Hindlimb muscle (tissue), 1 donor: ENCODE results near the gene TCF4. TPM values are rescaled to one million over a fixed set of nuclear protein-coding genes. Genes with fewer than 3 reads are reported as not detected.

Source experiments
- DNase-seq: peaks from one replicate; pipeline ENCODE4 v3.0.0-alpha.2; 2013
- polyA plus RNA-seq: library from polyadenylated mRNA; unstranded; fragments of 120-200 nt; gene quantifications from one replicate; pipeline ENCODE4 v1.2.1, GENCODE V29; 2013; ENCODE audit not compliant: insufficient read length

The TCF4 gene
- polyA plus RNA-seq, 1 donor: 105 TPM

- DNase-seq: no peak
These were observed 366.4 kb downstream of the TCF4 start for GRCh38 chr18:55221622-55222021.

GRCh38 chr18:55220523-55220922, 367.5 kb downstream of the TCF4 start:
- no peak for DNase-seq

- no peak for DNase-seq
These were observed 368.2 kb downstream of the TCF4 start for GRCh38 chr18:55219823-55220222.

GRCh38 chr18:55219059-55219458, 368.9 kb downstream of the TCF4 start:
- DNase-seq: no peak

- DNase-seq: no peak
These were observed 373.0 kb downstream of the TCF4 start for GRCh38 chr18:55214969-55215368.

GRCh38 chr18:55214534-55214933, 373.5 kb downstream of the TCF4 start:
- DNase-seq: no peak

- no peak for DNase-seq
These were observed 374.4 kb downstream of the TCF4 start for GRCh38 chr18:55213586-55213985.

- no peak for DNase-seq
These were observed 381.1 kb downstream of the TCF4 start for GRCh38 chr18:55206927-55207326.

- DNase-seq: no peak
These were observed 385.6 kb downstream of the TCF4 start for GRCh38 chr18:55202232-55202917.

- no peak for DNase-seq
These were observed 388.6 kb downstream of the TCF4 start for GRCh38 chr18:55199291-55199963.

- DNase-seq: no peak
These were observed 392.1 kb downstream of the TCF4 start for GRCh38 chr18:55195863-55196262.

GRCh38 chr18:55189972-55190371, 398.0 kb downstream of the TCF4 start:
- no peak for DNase-seq

- no peak for DNase-seq
These were observed 401.4 kb downstream of the TCF4 start for GRCh38 chr18:55186588-55186987.

GRCh38 chr18:55185391-55185790, 402.6 kb downstream of the TCF4 start:
- DNase-seq: no peak

GRCh38 chr18:55179835-55180234, 408.2 kb downstream of the TCF4 start:
- no peak for DNase-seq

GRCh38 chr18:55179425-55179824, 408.6 kb downstream of the TCF4 start:
- DNase-seq: no peak

- DNase-seq: no peak
These were observed 414.7 kb downstream of the TCF4 start for GRCh38 chr18:55173291-55173690.
